Stimulated activated CD8-positive, alpha-beta memory T cell treated with anti-CD3 and anti-CD28 coated beads, Interleukin-12 subunit alpha, Interleukin-12 subunit beta, amount 100 ng/mL, for 24 hours (primary cell): ENCODE measurements around the gene MC5R.
"Not testable (repeated sequence)": the region's sequence is repeated elsewhere in the genome, so short reads cannot be mapped to it uniquely, and the experiment has no call there.

Source experiments
- DNase-seq: peaks from one replicate; pipeline ENCODE4 v3.0.0-alpha.2; 2020; ENCODE audit errors: extremely low read depth

Gene MC5R

GRCh38 chr18:13849791-13850190 is 25.8 kb downstream of the MC5R start:
- DNase-seq: no peak

- not testable (repeated sequence) for DNase-seq
These were observed 38.9 kb downstream of the MC5R start for GRCh38 chr18:13862898-13863297.

DNA sequence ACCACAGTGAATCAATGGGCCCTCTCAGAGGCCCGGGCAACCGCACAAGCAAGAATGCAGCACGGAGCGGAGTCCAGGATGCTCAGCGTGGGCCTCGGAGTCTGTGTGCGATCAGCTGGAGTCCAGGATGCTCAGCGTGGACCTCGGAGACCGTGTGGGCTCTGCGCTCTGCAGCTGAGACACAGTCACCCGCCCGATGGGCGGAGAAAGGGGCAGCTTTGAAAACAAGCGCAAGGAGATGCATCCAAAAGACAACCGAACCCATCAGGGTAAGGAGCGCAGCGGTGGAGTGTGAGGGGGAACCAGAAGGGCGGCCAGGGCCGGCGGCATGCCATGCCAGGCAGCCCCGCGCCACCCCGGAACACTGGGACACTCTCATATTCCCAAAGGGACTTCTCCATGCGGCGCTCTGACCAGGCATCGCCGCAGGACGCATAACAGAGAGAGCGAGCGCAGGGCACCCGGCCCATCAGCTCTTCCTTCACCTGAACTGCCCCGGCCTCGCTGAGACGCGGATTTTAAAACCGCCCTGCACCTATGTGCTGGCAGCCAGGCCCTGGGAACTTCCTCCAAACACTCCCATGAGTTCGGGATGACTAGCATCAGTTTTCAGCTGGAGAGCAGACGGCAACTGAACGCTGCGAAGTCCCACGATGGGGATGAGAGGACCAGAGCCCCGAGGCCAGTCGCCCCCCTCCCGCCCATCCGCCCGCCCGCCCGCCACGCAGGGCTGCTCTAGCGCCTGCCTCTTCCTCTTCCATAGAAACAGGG is 44.7 kb downstream of the MC5R start:
- DNase-seq: no peak

DNA sequence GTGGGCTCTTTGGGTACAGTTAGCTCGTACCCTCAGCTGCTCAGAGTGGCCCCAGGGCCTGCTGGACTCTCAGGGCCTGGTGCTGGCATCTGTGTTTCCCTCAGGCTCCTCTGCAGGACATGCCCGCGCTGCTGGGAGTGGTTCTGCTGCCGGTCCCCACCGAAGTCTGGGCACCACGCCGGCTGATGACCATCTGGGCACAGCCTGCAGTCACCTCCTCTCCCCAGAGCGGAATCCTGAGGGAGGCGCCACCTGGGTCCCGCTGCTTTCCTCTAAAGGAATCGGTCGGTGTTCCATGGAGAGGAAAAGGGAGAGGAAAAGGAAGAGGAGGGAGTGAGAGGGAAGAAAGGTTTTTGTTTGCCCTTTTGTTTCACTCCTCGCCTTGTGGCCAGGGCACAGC is 47.8 kb downstream of the MC5R start:
- no peak for DNase-seq

GRCh38 chr18:13872373-13872772 is 48.4 kb downstream of the MC5R start:
- no peak for DNase-seq

- no peak for DNase-seq
These were observed 49.0 kb downstream of the MC5R start for GRCh38 chr18:13872932-13873331.

- DNase-seq: no peak
These were observed 50.6 kb downstream of the MC5R start for GRCh38 chr18:13874558-13874957.
